Measurements from ENCODE around the gene VN1R5.

VN1R5 gene

DNA sequence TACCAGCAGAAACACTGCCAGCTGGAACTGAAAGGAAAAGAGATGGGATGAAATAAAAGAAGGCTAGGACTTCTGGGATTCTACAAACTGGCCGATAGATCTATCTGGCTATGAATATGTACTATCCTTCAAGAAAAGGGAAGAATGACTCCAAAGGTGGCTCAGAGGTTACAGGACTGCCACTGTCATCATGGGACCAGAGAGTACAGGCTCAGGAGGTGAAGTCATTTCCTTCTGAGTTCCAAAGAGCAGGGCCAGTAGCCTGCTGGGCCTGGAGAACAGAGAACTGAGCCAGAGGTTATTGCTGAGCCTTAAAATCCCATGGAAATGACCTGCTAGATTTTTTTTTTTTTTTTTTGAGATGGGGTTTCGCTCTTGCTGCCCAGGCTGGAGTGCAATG lies 48.2 kb downstream of the VN1R5 start:
- no peak for DNase-seq

All from NCI-H748 treated with DMSO at 0.1 percent for 48 hours (cell line).